K562 (cell line): Measurements from ENCODE around the gene STK11. TPM values are rescaled to one million over a fixed set of nuclear protein-coding genes. Genes with fewer than 3 reads are reported as not detected.
A peak's percentile ranks its signal among the peaks of the same experiment; 100 is the strongest.

Experiments
- CC2D1A ChIP-seq: fragments of 450-650 bp; IDR thresholded peaks from 2 replicates; pipeline ENCODE4 v1.6.1; 2017; ENCODE audit warnings: mild to moderate bottlenecking
- CXXC5 ChIP-seq: fragments of 250-450 bp; sonication (Bioruptor Pico); IDR thresholded peaks from 2 replicates; pipeline ENCODE4 v1.8.0; 2022; ENCODE audit warnings: inconsistent platforms, mild to moderate bottlenecking, moderate library complexity
- ELF2 ChIP-seq: fragments of 250-450 bp; sonication (Bioruptor Pico); IDR thresholded peaks from 2 replicates; pipeline ENCODE4 v1.5.0; 2021; ENCODE audit warnings: mild to moderate bottlenecking
- EP400 ChIP-seq: fragments of 450-650 bp; IDR thresholded peaks from 2 replicates; pipeline ENCODE4 v1.6.1; 2017; ENCODE audit warnings: antibody characterized with exemption, mild to moderate bottlenecking, moderate library complexity
- HIVEP1 ChIP-seq: fragments of 250-450 bp; sonication (Bioruptor Pico); IDR thresholded peaks from 2 replicates; pipeline ENCODE4 v1.4.0; 2020; ENCODE audit warnings: mild to moderate bottlenecking
- HNRNPUL1 ChIP-seq: fragments of 200-400 bp; formaldehyde crosslinking; IDR thresholded peaks from 2 replicates; pipeline ENCODE4 v1.6.1; 2017; ENCODE audit warnings: low read length
- KLF10 ChIP-seq: fragments of 250-450 bp; sonication (Bioruptor Pico); IDR thresholded peaks from 2 replicates; pipeline ENCODE4 v1.6.1; 2021; ENCODE audit warnings: matching md5 sums
- KLF6 ChIP-seq: fragments of 250-450 bp; sonication (Bioruptor Pico); IDR thresholded peaks from 2 replicates; pipeline ENCODE4 v1.4.0; 2020; ENCODE audit warnings: mild to moderate bottlenecking, moderate library complexity, borderline replicate concordance
- NFATC3 ChIP-seq: fragments of 450-650 bp; IDR thresholded peaks from 2 replicates; pipeline ENCODE4 v1.6.1; 2017; ENCODE audit warnings: mild to moderate bottlenecking
- STAG1 ChIP-seq: sonication (generic); formaldehyde crosslinking; IDR thresholded peaks from 2 replicates; pipeline ENCODE4 v1.5.0; 2020; ENCODE audit warnings: missing genetic modification reagents, borderline replicate concordance
- TBL1XR1 ChIP-seq, 2 experiments: IDR thresholded peaks; 2 replicates each; pipeline ENCODE4 v1.6.1; 2012; ENCODE audit warnings: improper control_type of control experiment in 2 of 2, low read length in 2 of 2, mild to moderate bottlenecking in 1 of 2
- ZNF140 ChIP-seq: fragments of 250-450 bp; sonication (Bioruptor Pico); IDR thresholded peaks from 2 replicates; pipeline ENCODE4 v1.8.0; 2021; ENCODE audit warnings: moderate library complexity, mild to moderate bottlenecking, inconsistent platforms
- ZNF41 ChIP-seq: fragments of 250-450 bp; sonication (Bioruptor Pico); conservative IDR thresholded peaks from 2 replicates; pipeline ENCODE4 v1.4.0; 2020; ENCODE audit warnings: mild to moderate bottlenecking
- ZNF583 ChIP-seq: fragments of 250-450 bp; sonication (Bioruptor Pico); IDR thresholded peaks from 2 replicates; pipeline ENCODE4 v1.4.0; 2020
- polyA plus RNA-seq, 8 experiments: library from polyadenylated mRNA; depleted of rRNA in 4 of 8; stranded (reverse) in 5 of 8; unstranded in 3 of 8; fragments of >200 nt; fragmentation: Nextera tagmentation in 2 of 8; fragmentation: Illumina TruSeq in 1 of 8; extraction: Ambion mirVana in 2 of 8; extraction: Trizol in 1 of 8; gene quantifications; 2 replicates each; pipeline versions ENCODE4 v1.2.1 to v1.2.3, GENCODE V29; 2011 to 2014; ENCODE audit warnings: inconsistent platforms in 1 of 8, missing spikeins in 1 of 8
- total RNA-seq, 7 experiments: library from RNA; depleted of rRNA in 6 of 7; stranded (reverse); fragments of >200 nt in 6 of 7; fragmentation: Illumina TruSeq in 2 of 7; extraction: Trizol in 2 of 7; gene quantifications; 2 replicates each; pipeline versions ENCODE4 v1.2.1 to v1.2.3, GENCODE V29; 2011 to 2021; ENCODE audit warnings: low replicate concordance in 1 of 7
- TF ChIP-seq, protein P1 (sequence below): fragments of 250-450 bp; sonication (Bioruptor Pico); IDR thresholded peaks from 2 replicates; pipeline ENCODE4 v1.5.0; 2021
- TF ChIP-seq, protein P2 (sequence below), 2 experiments: fragments of 150-350 bp in 1 of 2; IDR thresholded peaks; 2 replicates each; pipeline ENCODE4 v1.6.1; 2012 to 2016; ENCODE audit warnings: low read depth in 2 of 2, low read length in 2 of 2, mild to moderate bottlenecking in 1 of 2, moderate library complexity in 1 of 2
- TF ChIP-seq, protein P3 (sequence below): sonication (generic); formaldehyde crosslinking; IDR thresholded peaks from 2 replicates; pipeline ENCODE4 v1.8.0; 2022; ENCODE audit warnings: mild to moderate bottlenecking, missing genetic modification reagents
- TF ChIP-seq, protein P4 (sequence below): fragments of 200-800 bp; sonication (Bioruptor generic); IDR thresholded peaks from 2 replicates; pipeline ENCODE4 v1.6.1; 2017; ENCODE audit warnings: missing genetic modification characterization, missing compliant biosample characterization
- TF ChIP-seq, protein P5 (sequence below): fragments of 450-650 bp; IDR thresholded peaks from 2 replicates; pipeline ENCODE4 v1.6.1; 2016; ENCODE audit warnings: borderline replicate concordance

The STK11 gene
- total and polyA plus RNA-seq, 9 of the 15 experiments (the other 6 are each of a cell fraction or from before 2014, with no cell fraction given), result 0.15 to 96.5 (median 31.7) TPM

DNA sequence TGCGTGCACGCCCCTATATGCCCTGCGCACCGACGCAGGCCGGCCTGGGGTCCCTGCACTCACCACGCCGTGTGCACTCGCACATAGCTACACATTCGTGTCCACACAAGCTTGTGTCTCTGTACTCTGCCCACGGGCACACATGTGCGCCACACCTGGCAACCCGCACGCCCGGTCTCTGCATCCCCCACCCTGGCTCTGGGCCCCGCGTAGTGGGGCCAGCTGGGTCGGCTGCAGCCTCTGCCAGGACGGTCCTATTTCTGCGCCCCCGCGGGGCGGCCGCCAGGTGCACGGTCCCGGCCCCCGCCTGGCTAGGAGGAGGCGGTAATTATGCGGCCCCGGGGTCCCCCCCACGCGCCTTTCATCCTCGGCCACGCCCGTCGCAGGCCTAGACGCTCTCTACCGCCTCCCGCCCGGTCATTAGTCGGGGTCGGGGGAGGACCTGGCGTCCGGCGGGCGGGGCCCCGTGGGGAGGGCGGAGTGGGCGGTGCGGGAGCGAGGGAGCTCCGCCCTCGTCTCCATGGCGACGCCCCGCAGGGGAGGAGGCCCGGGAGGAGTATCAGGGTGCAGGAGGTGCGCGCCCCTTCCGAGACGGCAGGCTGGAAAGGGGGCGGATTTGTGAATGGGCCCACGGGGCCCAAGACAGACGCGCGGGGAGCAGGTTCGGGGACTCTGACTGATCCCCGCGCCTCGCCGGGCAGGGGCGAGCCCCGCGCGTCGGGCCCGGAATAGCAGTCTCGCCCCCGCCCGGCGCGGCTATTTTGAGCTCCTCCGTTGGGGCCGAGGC, 60.7 kb downstream of the STK11 start (continued):
- TF ChIP-seq ZNF583 (CRISPR knock-in tag) (no peak), HIVEP1 (CRISPR knock-in tag) (no peak), ZNF140 (CRISPR knock-in tag) (no peak), KLF10 (CRISPR knock-in tag) (no peak), KLF6 (no peak), CXXC5 (no peak; the same call in none of the 2 replicates), CC2D1A (no peak), ZNF41 (CRISPR knock-in tag) (no peak), EP400 (no peak; the same call in 1 of the 2 replicates), STAG1 (no peak), NFATC3 (no peak), HNRNPUL1 (no peak), ELF2 (CRISPR knock-in tag) (no peak), TBL1XR1 (IDR thresholded peaks at IDR 0.05; ENCODE audit: low read length in 2 of 2) (peak in 1 of 2 experiments; percentile 42; a peak in 1 of 4 replicates)
- TF ChIP-seq, protein P1, sequence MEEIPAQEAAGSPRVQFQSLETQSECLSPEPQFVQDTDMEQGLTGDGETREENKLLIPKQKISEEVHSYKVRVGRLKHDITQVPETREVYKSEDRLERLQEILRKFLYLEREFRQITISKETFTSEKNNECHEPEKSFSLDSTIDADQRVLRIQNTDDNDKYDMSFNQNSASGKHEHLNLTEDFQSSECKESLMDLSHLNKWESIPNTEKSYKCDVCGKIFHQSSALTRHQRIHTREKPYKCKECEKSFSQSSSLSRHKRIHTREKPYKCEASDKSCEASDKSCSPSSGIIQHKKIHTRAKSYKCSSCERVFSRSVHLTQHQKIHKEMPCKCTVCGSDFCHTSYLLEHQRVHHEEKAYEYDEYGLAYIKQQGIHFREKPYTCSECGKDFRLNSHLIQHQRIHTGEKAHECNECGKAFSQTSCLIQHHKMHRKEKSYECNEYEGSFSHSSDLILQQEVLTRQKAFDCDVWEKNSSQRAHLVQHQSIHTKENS (CRISPR knock-in tag), result no peak
- TF ChIP-seq, protein P2, sequence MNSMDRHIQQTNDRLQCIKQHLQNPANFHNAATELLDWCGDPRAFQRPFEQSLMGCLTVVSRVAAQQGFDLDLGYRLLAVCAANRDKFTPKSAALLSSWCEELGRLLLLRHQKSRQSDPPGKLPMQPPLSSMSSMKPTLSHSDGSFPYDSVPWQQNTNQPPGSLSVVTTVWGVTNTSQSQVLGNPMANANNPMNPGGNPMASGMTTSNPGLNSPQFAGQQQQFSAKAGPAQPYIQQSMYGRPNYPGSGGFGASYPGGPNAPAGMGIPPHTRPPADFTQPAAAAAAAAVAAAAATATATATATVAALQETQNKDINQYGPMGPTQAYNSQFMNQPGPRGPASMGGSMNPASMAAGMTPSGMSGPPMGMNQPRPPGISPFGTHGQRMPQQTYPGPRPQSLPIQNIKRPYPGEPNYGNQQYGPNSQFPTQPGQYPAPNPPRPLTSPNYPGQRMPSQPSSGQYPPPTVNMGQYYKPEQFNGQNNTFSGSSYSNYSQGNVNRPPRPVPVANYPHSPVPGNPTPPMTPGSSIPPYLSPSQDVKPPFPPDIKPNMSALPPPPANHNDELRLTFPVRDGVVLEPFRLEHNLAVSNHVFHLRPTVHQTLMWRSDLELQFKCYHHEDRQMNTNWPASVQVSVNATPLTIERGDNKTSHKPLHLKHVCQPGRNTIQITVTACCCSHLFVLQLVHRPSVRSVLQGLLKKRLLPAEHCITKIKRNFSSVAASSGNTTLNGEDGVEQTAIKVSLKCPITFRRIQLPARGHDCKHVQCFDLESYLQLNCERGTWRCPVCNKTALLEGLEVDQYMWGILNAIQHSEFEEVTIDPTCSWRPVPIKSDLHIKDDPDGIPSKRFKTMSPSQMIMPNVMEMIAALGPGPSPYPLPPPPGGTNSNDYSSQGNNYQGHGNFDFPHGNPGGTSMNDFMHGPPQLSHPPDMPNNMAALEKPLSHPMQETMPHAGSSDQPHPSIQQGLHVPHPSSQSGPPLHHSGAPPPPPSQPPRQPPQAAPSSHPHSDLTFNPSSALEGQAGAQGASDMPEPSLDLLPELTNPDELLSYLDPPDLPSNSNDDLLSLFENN (IDR thresholded peaks at IDR 0.05; ENCODE audit: low read depth in 2 of 2, low read length in 2 of 2), result no peak
- TF ChIP-seq, protein P3, sequence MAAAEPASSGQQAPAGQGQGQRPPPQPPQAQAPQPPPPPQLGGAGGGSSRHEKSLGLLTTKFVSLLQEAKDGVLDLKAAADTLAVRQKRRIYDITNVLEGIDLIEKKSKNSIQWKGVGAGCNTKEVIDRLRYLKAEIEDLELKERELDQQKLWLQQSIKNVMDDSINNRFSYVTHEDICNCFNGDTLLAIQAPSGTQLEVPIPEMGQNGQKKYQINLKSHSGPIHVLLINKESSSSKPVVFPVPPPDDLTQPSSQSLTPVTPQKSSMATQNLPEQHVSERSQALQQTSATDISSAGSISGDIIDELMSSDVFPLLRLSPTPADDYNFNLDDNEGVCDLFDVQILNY (CRISPR knock-in tag), result 0 out of 2 replicates have a peak, but pooled peaks have one; percentile 67
- TF ChIP-seq, protein P4, sequence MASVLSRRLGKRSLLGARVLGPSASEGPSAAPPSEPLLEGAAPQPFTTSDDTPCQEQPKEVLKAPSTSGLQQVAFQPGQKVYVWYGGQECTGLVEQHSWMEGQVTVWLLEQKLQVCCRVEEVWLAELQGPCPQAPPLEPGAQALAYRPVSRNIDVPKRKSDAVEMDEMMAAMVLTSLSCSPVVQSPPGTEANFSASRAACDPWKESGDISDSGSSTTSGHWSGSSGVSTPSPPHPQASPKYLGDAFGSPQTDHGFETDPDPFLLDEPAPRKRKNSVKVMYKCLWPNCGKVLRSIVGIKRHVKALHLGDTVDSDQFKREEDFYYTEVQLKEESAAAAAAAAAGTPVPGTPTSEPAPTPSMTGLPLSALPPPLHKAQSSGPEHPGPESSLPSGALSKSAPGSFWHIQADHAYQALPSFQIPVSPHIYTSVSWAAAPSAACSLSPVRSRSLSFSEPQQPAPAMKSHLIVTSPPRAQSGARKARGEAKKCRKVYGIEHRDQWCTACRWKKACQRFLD (CRISPR knock-in tag), result no peak
- TF ChIP-seq, protein P5, sequence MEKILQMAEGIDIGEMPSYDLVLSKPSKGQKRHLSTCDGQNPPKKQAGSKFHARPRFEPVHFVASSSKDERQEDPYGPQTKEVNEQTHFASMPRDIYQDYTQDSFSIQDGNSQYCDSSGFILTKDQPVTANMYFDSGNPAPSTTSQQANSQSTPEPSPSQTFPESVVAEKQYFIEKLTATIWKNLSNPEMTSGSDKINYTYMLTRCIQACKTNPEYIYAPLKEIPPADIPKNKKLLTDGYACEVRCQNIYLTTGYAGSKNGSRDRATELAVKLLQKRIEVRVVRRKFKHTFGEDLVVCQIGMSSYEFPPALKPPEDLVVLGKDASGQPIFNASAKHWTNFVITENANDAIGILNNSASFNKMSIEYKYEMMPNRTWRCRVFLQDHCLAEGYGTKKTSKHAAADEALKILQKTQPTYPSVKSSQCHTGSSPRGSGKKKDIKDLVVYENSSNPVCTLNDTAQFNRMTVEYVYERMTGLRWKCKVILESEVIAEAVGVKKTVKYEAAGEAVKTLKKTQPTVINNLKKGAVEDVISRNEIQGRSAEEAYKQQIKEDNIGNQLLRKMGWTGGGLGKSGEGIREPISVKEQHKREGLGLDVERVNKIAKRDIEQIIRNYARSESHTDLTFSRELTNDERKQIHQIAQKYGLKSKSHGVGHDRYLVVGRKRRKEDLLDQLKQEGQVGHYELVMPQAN, result no peak
